ENCODE results near the gene CGB3. TPM values are rescaled to one million over a fixed set of nuclear protein-coding genes. Genes with fewer than 3 reads are reported as not detected.

Gene CGB3
- total RNA-seq, 1 experiment from 2014 or later = 0.46 TPM

GRCh38 chr19:49022116-49022515 is 2.0 kb downstream of the CGB3 start:
- Histone ChIP-seq H2AFZ (ENCODE audit: low read length) (no peak overlapping the region), H2BK12ac (ENCODE audit: insufficient read length, low read depth, low read length) (no peak overlapping the region), H3K56ac (ENCODE audit: insufficient read length, low read depth, low read length) (no peak overlapping the region), H2BK120ac (ENCODE audit: low read depth, low read length, poor library complexity, severe bottlenecking) (no peak overlapping the region), H3K4me1 (ENCODE audit: insufficient read depth, low read length) (peaks cover 4% of the 10 kb centered on the region; the same call in 1 of the 2 replicates), H4K8ac (replicated peaks; ENCODE audit: insufficient read length, low read depth, low read length) (no peak overlapping the region), H3T11ph (ENCODE audit: low read length) (no peak overlapping the region), H3K14ac (ENCODE audit: insufficient read depth, low read length) (no peak overlapping the region), H3K79me2 (ENCODE audit: insufficient read depth, low read length) (no peaks in the 10 kb centered on the region), H2BK5ac (ENCODE audit: insufficient read length, low read length) (no peak overlapping the region), H4K20me1 (ENCODE audit: control insufficient read depth, insufficient read depth, insufficient read length) (no peaks in the 10 kb centered on the region), H3K27me3 (ENCODE audit: insufficient read depth, low read length) (no peaks in the 10 kb centered on the region; the same call in 1 of the 2 replicates), H3K18ac (ENCODE audit: insufficient read length, low read depth, low read length) (no peak overlapping the region), H3K4ac (ENCODE audit: low read depth, low read length) (no peak overlapping the region), H2BK15ac (ENCODE audit: low read depth, low read length) (no peak overlapping the region), H2AK5ac (ENCODE audit: insufficient read length, low read length) (no peak overlapping the region), H3K9me3 (ENCODE audit: control insufficient read depth, low read depth, low read length) (no peaks in the 10 kb centered on the region), H3K9ac (ENCODE audit: extremely low read depth, insufficient read length, low read length) (no peak overlapping the region), H4K91ac (ENCODE audit: insufficient read length, low read depth, low read length) (no peak overlapping the region), H4K5ac (ENCODE audit: insufficient read length, low read depth, low read length) (no peak overlapping the region), H3K23ac (ENCODE audit: insufficient read length, low read depth, low read length) (no peak overlapping the region), H3K79me1 (ENCODE audit: insufficient read depth, low read depth, low read length, poor library complexity, severe bottlenecking) (no peaks in the 10 kb centered on the region), H2BK20ac (ENCODE audit: low read depth, low read length, poor library complexity, severe bottlenecking) (no peak overlapping the region), H3K23me2 (ENCODE audit: insufficient read length, low read depth, low read length, poor library complexity, severe bottlenecking) (peaks cover 8% of the 10 kb centered on the region), H3K4me2 (ENCODE audit: insufficient read depth, insufficient read length, low read length) (no peak overlapping the region), H3K27ac (ENCODE audit: insufficient read length, low read depth, low read length) (no peak overlapping the region)
- no peak for TF ChIP-seq CTCF (conservative IDR thresholded peaks at IDR 0.05)
- Mint-ChIP-seq H3K4me3 (no peak overlapping the region), H3K4me1 (peaks cover 15 to 33% of the 10 kb centered on the region in 2 experiments), H3K9me3 (peaks cover 0 to 1% of the 10 kb centered on the region in 2 experiments; a peak in 2 of 5 replicates), H3K27ac (no peak overlapping the region), H3K36me3 (ENCODE audit: insufficient read depth in 1 of 3, low read depth in 3 of 3) (peaks cover 0 to 4% (median 1%) of the 10 kb centered on the region in 3 experiments; a peak in 3 of 7 replicates), H3K27me3 (ENCODE audit: low read depth) (peaks cover 49% of the 10 kb centered on the region)
- DNase-seq = no peak
- WGBS (ENCODE audit: extremely low coverage, insufficient read length, low lambda C conversion rate) = no CpG with 5 or more reads among the region's 9 CpGs
